GM21515 (cell line): ENCODE results near the gene ZNF503.
"Not testable (repeated sequence)": the region's sequence is repeated elsewhere in the genome, so short reads cannot be mapped to it uniquely, and the experiment has no call there.

Source experiments
- ATAC-seq: cut with Tn5 transposase; IDR thresholded peaks from one replicate; pipeline ENCODE4 v1.9.1; 2021; ENCODE audit not compliant: unreplicated experiment

Gene ZNF503

GRCh38 chr10:75395932-75396630 lies 5.5 kb downstream of the ZNF503 start:
- no peak for ATAC-seq

GRCh38 chr10:75395066-75395931 lies 6.3 kb downstream of the ZNF503 start:
- ATAC-seq: no peak

- ATAC-seq: no peak
These were observed 7.3 kb downstream of the ZNF503 start for GRCh38 chr10:75394221-75394620.

- ATAC-seq: no peak
These were observed 8.8 kb downstream of the ZNF503 start for GRCh38 chr10:75392744-75393143.

- ATAC-seq: no peak
These were observed 9.3 kb downstream of the ZNF503 start for GRCh38 chr10:75392271-75392670.

GRCh38 chr10:75390178-75390577 lies 11.4 kb downstream of the ZNF503 start:
- no peak for ATAC-seq

GRCh38 chr10:75388082-75388481 lies 13.5 kb downstream of the ZNF503 start:
- no peak for ATAC-seq

GRCh38 chr10:75386128-75386527 lies 15.4 kb downstream of the ZNF503 start:
- ATAC-seq: no peak

- ATAC-seq: no peak
These were observed 21.7 kb downstream of the ZNF503 start for GRCh38 chr10:75379817-75380216.

- no peak for ATAC-seq
These were observed 22.3 kb downstream of the ZNF503 start for GRCh38 chr10:75379212-75379724.

GRCh38 chr10:75378379-75378778 lies 23.2 kb downstream of the ZNF503 start:
- no peak for ATAC-seq

GRCh38 chr10:75377869-75378268 lies 23.7 kb downstream of the ZNF503 start:
- no peak for ATAC-seq

- peak; percentile 96 for ATAC-seq
These were observed 25.7 kb downstream of the ZNF503 start for GRCh38 chr10:75375838-75376237.

GRCh38 chr10:75371010-75371409 lies 30.6 kb downstream of the ZNF503 start:
- no peak for ATAC-seq

- not testable (repeated sequence) for ATAC-seq
These were observed 31.7 kb downstream of the ZNF503 start for GRCh38 chr10:75369838-75370237.

GRCh38 chr10:75367901-75368300 lies 33.7 kb downstream of the ZNF503 start:
- ATAC-seq: no peak

- no peak for ATAC-seq
These were observed 34.5 kb downstream of the ZNF503 start for GRCh38 chr10:75367021-75367487.

- no peak for ATAC-seq
These were observed 38.1 kb downstream of the ZNF503 start for GRCh38 chr10:75363431-75363830.

GRCh38 chr10:75359876-75360275 lies 41.7 kb downstream of the ZNF503 start:
- not testable (repeated sequence) for ATAC-seq

- ATAC-seq: no peak
These were observed 42.6 kb downstream of the ZNF503 start for GRCh38 chr10:75358835-75359421.

- ATAC-seq: no peak
These were observed 43.4 kb downstream of the ZNF503 start for GRCh38 chr10:75358132-75358531.
